ENCODE data around the gene THSD4. TPM values are rescaled to one million over a fixed set of nuclear protein-coding genes. Genes with fewer than 3 reads are reported as not detected.
"Not testable (repeated sequence)": the region's sequence is repeated elsewhere in the genome, so short reads cannot be mapped to it uniquely, and the experiment has no call there.

The THSD4 gene
- total RNA-seq, 1 donor from 2014 or later = 116 TPM

DNA sequence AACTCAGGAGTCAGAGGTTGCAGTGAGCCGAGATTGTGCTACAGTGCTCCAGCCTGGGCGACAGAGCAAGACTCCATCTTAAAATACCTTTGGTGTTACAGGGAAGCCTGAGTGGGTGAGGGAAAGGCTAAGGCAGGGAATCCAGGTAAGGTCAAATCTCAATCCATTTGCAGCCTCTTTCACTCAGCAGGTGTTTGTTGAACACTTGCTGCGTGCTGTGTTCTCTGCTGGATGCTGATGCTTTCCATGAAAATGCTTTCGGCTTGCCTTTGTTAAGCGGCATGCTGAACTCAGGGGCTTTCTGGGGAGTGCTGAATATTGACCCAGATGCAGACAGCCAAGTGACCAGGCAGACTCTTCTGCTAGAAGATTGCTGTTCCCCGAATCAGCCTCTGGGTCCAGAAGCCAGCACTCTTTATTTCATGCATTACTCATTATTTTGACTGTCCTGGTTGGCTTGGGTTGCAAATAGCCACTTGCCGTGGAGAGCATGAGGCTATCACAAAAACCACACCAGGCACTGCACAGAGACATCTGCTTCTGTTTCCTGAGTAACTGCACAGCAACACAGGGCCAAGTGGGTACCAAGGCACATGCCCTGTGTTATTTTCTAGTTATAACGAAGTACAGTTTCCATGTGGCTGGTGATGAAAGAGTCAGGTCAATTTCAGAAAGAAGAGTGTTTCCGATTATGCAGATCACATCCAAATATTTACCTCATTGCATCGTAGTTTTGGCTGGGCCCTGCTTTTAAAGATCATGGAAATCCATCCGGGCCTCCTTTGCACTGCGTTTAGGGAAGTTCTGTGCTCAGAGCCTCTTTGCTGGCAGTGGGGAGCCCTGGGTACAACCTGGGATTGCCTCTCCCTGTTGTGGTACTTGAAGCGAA is 88.6 kb downstream of the THSD4 start:
- intact Hi-C loops (cut with DNase I) = loop anchor here (2.0 kb wide), 1 partner anchor 21 kb away; no protein-coding TSS in a partner anchor

DNA sequence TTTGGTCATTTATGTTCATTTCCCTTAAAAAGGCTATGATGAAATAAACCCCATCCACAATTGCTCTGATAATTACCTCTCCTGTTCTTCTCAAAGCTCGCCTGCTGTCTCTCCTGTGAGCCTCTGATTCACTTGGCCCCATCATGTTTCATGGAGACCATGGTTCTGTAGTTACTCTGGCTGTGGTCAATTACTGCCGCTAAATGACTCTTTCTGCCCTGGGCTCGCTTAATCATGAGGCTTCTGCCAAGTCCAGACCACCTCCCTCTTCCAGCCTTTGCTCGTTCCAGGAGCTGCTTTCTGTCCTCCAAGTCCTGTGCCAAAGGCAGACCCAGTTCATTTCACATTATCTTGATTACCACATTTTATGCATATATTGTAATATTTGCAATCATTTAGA is 91.9 kb downstream of the THSD4 start:
- no peak for DNase-seq (ENCODE audit: low spot score)
- intact Hi-C loops (cut with DNase I) = no loop called here

More for the DNA sequence above, 88.6 kb downstream of the THSD4 start:
- DNase-seq (ENCODE audit: low spot score) = no peak

- intact Hi-C loops (cut with DNase I) = no loop called here
- DNase-seq (ENCODE audit: low spot score) = no peak
Measured at GRCh38 chr15:71212146-71212545, 96.9 kb downstream of the THSD4 start.

- intact Hi-C loops (cut with DNase I) = not testable (repeated sequence)
Measured at GRCh38 chr15:71213943-71214342, 98.7 kb downstream of the THSD4 start.

DNA sequence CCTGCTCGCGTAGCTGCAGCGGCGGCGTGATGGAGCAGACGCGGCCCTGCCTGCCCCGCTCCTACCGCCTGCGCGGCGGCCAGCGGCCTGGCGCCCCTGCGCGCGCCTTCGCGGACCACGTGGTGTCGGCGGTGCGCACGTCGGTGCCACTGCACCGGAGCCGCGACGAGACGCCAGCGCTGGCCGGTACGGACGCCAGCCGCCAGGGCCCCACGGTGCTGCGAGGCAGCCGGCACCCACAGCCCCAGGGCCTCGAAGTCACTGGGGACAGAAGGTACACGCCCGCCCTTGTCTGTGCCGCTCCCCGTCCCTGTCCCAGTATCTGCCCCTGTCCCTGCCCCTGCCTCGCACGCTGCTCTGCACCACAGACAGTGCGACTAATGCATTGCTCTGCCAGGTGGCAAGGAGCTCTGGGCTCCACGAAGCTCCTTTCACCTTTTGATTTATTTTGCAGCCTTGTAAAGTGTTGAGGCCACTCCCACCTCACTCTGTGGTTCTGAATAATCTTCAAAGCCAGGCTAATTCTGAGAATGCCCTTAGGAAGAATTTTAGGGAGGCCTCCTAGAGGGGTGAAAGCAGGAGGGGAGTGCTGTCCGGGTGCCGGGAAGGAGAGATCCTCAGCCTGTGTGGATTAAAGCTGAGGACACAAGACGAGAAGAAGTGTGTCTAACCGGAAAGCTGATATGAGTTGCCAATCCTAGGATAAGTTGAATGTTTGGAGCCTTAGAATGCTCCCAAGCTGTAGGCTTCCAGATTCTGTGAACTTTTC is 100.0 kb downstream of the THSD4 start:
- intact Hi-C loops (cut with DNase I) = no loop called here
- no peak for DNase-seq (ENCODE audit: low spot score)

More at GRCh38 chr15:71213943-71214342, 98.7 kb downstream of the THSD4 start:
- DNase-seq (ENCODE audit: low spot score) = not testable (repeated sequence)

- DNase-seq (ENCODE audit: low spot score) = no peak
Measured at GRCh38 chr15:71218272-71218805, 103.1 kb downstream of the THSD4 start.

DNA sequence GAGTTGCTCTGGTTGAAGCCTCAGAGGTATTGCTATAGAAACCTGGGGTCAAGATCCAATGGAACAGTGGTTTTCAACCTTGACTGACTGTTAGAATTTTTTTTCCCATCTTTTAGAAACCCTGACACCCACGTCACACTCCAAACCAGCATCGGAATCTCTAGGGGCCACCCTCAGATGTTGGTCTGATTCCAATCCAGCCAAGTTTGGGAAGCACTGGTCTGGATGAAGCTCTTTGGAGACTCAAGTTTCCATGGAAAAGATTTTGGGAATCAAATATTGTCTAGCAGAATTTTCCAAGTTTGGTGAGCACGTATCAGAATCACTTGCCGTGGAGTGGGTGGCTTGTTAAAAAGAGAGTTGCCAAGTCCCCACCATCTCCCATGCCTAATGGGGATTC is 103.8 kb downstream of the THSD4 start:
- no peak for DNase-seq (ENCODE audit: low spot score)
- intact Hi-C loops (cut with DNase I) = no loop called here

More at GRCh38 chr15:71218272-71218805, 103.1 kb downstream of the THSD4 start:
- intact Hi-C loops (cut with DNase I) = no loop called here

GRCh38 chr15:71219645-71220044 is 104.4 kb downstream of the THSD4 start:
- intact Hi-C loops (cut with DNase I) = no loop called here
- no peak for DNase-seq (ENCODE audit: low spot score)

GRCh38 chr15:71220828-71221227 is 105.6 kb downstream of the THSD4 start:
- DNase-seq (ENCODE audit: low spot score) = no peak

GRCh38 chr15:71221417-71221816 is 106.1 kb downstream of the THSD4 start:
- intact Hi-C loops (cut with DNase I) = no loop called here

More at GRCh38 chr15:71220828-71221227, 105.6 kb downstream of the THSD4 start:
- intact Hi-C loops (cut with DNase I) = no loop called here

GRCh38 chr15:71223516-71223915 is 108.2 kb downstream of the THSD4 start:
- intact Hi-C loops (cut with DNase I) = no loop called here

More at GRCh38 chr15:71221417-71221816, 106.1 kb downstream of the THSD4 start:
- no peak for DNase-seq (ENCODE audit: low spot score)

GRCh38 chr15:71224024-71224423 is 108.8 kb downstream of the THSD4 start:
- DNase-seq (ENCODE audit: low spot score) = no peak
- intact Hi-C loops (cut with DNase I) = loop anchor here (2.0 kb wide), 1 partner anchor 21 kb away; no protein-coding TSS in a partner anchor

More at GRCh38 chr15:71223516-71223915, 108.2 kb downstream of the THSD4 start:
- DNase-seq (ENCODE audit: low spot score) = no peak

DNA sequence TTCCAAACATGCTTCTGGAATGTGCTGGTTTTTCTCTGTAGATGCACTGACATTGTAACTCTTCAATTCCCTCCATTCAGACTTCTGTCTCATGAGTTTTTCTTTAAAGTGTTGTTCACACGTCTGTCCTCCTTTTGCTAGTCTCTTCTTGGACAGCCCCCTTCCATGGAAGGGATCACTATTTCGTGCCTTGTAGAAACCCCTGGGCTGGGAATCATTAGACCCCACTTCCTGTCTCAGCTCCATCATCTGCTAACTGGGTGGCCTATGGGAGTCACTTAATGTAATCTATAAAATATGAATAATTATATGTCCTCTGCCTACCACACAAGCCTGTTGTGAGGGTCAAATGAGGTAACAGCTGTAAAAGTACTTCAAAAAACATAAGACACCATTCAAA is 110.6 kb downstream of the THSD4 start:
- intact Hi-C loops (cut with DNase I) = loop anchor here (2.0 kb wide), 1 partner anchor 23 kb away; no protein-coding TSS in a partner anchor
- no peak for DNase-seq (ENCODE audit: low spot score)

DNA sequence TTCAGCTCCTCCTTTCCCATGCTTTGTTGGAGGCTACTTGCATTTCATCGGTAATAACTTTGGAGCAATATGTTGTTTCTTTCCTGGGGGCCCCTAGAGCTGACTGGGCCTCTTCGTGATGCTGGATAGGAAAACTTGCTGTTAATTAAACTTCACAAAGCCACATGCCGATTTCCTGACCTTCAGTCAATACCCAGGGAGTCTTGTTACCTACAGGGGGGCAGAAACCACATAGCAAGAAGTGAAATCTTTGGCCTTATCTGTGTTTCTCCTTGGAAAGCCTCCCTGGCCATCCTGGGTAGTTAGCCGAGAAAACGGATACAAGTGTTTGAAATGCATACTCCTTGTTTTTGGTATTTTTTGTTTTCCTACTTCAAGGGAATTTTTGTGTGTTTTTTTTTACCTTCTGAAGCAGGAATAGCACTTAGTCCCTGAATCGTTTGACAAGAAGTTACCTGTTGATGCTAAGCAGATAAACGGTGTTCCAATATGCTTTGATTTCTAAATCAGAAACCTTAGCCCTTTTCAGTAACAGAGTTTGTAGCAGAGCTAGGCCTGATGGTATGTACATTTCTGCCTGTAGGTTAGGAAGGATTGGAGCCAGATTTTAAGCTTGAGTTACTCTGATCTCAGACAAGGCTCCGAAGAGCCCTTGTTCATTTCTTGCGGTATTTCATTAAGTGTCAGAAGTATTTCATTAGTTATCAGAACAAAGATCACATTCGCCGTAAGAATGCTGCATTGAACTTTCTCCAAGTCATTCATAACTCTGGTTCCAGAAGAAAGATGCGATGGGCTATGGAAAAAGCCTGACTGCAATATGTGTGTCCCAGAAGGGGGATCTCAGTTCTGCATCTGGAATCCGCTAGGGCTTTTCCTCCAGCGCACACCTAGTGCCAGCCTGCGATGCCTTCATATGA is 111.5 kb downstream of the THSD4 start:
- no peak for DNase-seq (ENCODE audit: low spot score)
- intact Hi-C loops (cut with DNase I) = no loop called here

- intact Hi-C loops (cut with DNase I) = no loop called here
- no peak for DNase-seq (ENCODE audit: low spot score)
Measured at GRCh38 chr15:71228403-71228802, 113.1 kb downstream of the THSD4 start.

GRCh38 chr15:71230303-71230702 is 115.0 kb downstream of the THSD4 start:
- no peak for DNase-seq (ENCODE audit: low spot score)
- intact Hi-C loops (cut with DNase I) = loop anchor here (5.0 kb wide), 1 partner anchor 113 kb away; the partner anchor contains the start of gene THSD4

DNA sequence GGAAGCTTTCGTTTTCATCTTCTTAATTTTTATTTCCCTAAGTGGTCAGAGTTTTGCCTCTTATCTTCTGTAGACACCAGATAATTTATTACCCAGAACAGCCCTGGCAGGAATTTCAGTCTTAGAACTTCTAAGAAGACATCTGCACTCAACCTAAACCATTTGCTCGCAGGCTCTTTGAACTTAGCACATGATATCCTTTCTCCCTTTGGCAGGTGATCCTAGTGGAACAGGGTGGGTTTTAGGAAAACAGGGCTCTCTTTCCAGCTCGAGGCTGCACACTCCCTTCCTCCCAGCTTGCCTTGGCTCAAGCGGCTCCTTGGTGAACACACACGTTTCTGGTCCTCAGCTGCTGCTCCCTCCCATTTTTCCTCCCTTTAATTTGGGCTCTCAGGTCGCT is 116.5 kb downstream of the THSD4 start:
- DNase-seq (ENCODE audit: low spot score) = no peak
- intact Hi-C loops (cut with DNase I) = loop anchor here (5.0 kb wide), 1 partner anchor 114 kb away; the partner anchor contains the start of gene THSD4

DNA sequence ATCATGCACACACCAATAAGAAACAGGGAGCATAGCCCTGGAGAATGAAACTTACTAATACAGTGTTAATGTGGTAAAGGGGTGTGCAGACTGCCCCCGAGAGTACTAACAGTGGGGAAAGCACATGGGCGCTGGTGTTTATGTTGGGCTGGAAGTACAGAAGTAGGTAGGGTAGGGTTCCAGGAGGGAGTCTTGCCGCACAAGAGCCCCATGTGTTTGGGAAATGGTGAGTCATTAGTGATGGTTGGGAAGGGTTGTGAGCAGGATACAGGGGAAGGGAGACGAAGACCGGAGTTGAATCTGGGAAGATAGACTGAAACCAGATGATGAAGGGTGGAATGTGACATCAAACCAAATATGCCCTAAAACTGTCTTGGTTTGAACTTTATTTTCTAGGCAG is 117.1 kb downstream of the THSD4 start:
- intact Hi-C loops (cut with DNase I) = loop anchor here (5.0 kb wide), 1 partner anchor 115 kb away; the partner anchor contains the start of gene THSD4

More for the DNA sequence above, 117.1 kb downstream of the THSD4 start:
- no peak for DNase-seq (ENCODE audit: low spot score)

Measured in cardiac septum (tissue), 1 donor.